Left ventricle myocardium inferior (tissue), 1 donor: ENCODE data around the gene SPINT1. TPM values are rescaled to one million over a fixed set of nuclear protein-coding genes. Genes with fewer than 3 reads are reported as not detected.

Source experiments
- DNase-seq: peaks from one replicate; pipeline ENCODE4 v3.0.0-alpha.2; 2020
- H3K27ac ChIP-seq: fragments of 200-600 bp; replicated peaks from 2 replicates; pipeline ENCODE4 v1.8.0; 2021
- H3K27me3 ChIP-seq: fragments of 200-600 bp; 2 replicates; pipeline ENCODE4 v1.8.0; 2021; ENCODE audit warnings: low read depth
- H3K36me3 ChIP-seq: fragments of 200-600 bp; 2 replicates; pipeline ENCODE4 v1.8.0; 2021
- H3K4me1 ChIP-seq: fragments of 200-600 bp; 2 replicates; pipeline ENCODE4 v1.8.0; 2021
- H3K4me3 ChIP-seq: fragments of 200-600 bp; 2 replicates; pipeline ENCODE4 v1.8.0; 2021; ENCODE audit warnings: mild to moderate bottlenecking, moderate library complexity
- H3K9me3 ChIP-seq: fragments of 200-600 bp; replicated peaks from 2 replicates; pipeline ENCODE4 v1.8.0; 2021
- intact Hi-C: fragments of 100-400 bp; cut with micrococcal nuclease; formaldehyde crosslinking; loops from one replicate; pipeline ENCODE4 v1.11.0; 2022
- total RNA-seq: library from RNA; stranded (reverse); fragmentation: NEBNext Ultra II Directional; extraction: Animal tissue kit (Norgen Biotek cat#: 25700); gene quantifications from one replicate; pipeline ENCODE4 v1.2.1, GENCODE V29; 2021
- TF ChIP-seq, protein P1 (sequence below): fragments of 200-600 bp; IDR thresholded peaks from 2 replicates; pipeline ENCODE4 v1.8.0; 2021; ENCODE audit warnings: antibody characterized with exemption, mild to moderate bottlenecking, borderline replicate concordance
- donor health status: DM: no; HTN: yes; CAD: no; lungs with severe emphysema.

Gene SPINT1
- total RNA-seq, 1 donor from 2014 or later: 0.55 TPM

DNA sequence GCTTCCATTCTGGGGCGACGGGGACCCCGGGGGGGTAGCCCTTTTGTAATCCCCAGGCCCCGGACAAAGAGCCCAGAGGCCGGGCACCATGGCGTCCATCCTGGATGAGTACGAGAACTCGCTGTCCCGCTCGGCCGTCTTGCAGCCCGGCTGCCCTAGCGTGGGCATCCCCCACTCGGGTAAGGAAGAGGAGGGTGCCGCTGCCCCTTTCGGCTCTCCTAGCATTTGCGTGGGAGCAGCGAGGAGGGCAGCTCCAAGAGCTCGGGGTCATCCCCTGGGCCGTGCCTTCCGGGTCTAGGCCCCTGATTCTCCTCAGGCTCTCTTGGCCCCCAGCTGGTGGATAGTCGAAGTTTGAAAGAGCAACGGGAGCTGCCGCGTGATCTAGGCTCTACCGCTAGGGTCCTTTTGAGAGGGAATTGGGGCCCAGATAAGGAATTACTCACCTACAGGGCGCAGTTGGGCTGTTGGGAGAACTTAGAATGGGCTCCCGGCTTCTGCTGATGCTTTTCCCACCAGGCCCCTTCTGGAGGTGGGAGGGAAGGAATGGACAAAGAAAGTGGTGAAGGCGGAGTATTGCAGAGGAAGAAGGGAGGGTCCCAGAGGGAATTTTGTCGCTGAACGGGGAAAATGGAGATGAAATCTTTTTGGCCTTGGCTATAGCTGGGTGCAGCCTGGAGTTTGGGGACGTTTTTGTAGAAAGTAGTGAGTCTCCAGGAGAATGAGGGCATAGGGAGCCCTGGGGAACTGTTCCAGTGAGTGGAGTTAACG lies 51.0 kb downstream of the SPINT1 start:
- Histone ChIP-seq H3K27me3 (no peaks in the 10 kb centered on the region), H3K27ac (peak overlapping the region; percentile 90), H3K9me3 (no peaks in the 10 kb centered on the region), H3K36me3 (peaks cover 39% of the 10 kb centered on the region), H3K4me3 (peak overlapping the region; percentile 83), H3K4me1 (peaks cover 32% of the 10 kb centered on the region)
- no peak for DNase-seq
- intact Hi-C loops: no loop called here
- TF ChIP-seq, protein P1, sequence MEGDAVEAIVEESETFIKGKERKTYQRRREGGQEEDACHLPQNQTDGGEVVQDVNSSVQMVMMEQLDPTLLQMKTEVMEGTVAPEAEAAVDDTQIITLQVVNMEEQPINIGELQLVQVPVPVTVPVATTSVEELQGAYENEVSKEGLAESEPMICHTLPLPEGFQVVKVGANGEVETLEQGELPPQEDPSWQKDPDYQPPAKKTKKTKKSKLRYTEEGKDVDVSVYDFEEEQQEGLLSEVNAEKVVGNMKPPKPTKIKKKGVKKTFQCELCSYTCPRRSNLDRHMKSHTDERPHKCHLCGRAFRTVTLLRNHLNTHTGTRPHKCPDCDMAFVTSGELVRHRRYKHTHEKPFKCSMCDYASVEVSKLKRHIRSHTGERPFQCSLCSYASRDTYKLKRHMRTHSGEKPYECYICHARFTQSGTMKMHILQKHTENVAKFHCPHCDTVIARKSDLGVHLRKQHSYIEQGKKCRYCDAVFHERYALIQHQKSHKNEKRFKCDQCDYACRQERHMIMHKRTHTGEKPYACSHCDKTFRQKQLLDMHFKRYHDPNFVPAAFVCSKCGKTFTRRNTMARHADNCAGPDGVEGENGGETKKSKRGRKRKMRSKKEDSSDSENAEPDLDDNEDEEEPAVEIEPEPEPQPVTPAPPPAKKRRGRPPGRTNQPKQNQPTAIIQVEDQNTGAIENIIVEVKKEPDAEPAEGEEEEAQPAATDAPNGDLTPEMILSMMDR: peak; percentile 52

DNA sequence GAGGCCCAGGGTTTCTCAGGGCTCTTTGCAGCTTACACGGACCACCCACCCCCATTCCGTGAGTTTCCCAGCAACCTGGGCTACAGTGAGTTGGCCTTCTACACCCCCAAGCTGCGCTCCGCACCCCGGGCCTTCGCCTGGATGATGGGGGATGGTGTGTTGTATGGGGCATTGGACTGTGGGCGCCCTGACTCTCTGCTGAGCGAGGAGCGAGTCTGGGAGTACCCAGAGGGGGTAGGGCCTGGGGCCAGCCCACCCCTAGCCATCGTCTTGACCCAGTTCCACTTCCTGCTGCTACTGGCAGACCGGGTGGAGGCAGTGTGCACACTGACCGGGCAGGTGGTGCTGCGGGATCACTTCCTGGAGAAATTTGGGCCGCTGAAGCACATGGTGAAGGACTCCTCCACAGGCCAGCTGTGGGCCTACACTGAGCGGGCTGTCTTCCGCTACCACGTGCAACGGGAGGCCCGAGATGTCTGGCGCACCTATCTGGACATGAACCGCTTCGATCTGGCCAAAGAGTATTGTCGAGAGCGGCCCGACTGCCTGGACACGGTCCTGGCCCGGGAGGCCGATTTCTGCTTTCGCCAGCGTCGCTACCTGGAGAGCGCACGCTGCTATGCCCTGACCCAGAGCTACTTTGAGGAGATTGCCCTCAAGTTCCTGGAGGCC lies 55.8 kb downstream of the SPINT1 start:
- intact Hi-C loops: no loop called here
- Histone ChIP-seq H3K36me3 (peaks cover 76% of the 10 kb centered on the region), H3K27me3 (no peaks in the 10 kb centered on the region), H3K4me1 (peaks cover 55% of the 10 kb centered on the region), H3K4me3 (no peak overlapping the region), H3K9me3 (no peaks in the 10 kb centered on the region), H3K27ac (no peak overlapping the region)
- TF ChIP-seq, protein P1: no peak
- no peak for DNase-seq

DNA sequence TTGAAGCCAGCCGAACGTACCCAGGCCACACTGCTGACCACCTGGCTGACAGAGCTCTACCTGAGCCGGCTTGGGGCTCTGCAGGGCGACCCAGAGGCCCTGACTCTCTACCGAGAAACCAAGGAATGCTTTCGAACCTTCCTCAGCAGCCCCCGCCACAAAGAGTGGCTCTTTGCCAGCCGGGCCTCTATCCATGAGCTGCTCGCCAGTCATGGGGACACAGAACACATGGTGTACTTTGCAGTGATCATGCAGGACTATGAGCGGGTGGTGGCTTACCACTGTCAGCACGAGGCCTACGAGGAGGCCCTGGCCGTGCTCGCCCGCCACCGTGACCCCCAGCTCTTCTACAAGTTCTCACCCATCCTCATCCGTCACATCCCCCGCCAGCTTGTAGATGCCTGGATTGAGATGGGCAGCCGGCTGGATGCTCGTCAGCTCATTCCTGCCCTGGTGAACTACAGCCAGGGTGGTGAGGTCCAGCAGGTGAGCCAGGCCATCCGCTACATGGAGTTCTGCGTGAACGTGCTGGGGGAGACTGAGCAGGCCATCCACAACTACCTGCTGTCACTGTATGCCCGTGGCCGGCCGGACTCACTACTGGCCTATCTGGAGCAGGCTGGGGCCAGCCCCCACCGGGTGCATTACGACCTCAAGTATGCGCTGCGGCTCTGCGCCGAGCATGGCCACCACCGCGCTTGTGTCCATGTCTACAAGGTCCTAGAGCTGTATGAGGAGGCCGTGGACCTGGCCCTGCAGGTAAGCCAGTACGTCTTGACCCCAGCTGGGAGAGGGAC lies 56.6 kb downstream of the SPINT1 start:
- Histone ChIP-seq H3K9me3 (no peaks in the 10 kb centered on the region), H3K36me3 (peaks cover 76% of the 10 kb centered on the region), H3K27me3 (no peaks in the 10 kb centered on the region), H3K27ac (no peak overlapping the region), H3K4me1 (peaks cover 55% of the 10 kb centered on the region), H3K4me3 (no peak overlapping the region)
- DNase-seq: no peak
- TF ChIP-seq, protein P1: no peak
- intact Hi-C loops: no loop called here

DNA sequence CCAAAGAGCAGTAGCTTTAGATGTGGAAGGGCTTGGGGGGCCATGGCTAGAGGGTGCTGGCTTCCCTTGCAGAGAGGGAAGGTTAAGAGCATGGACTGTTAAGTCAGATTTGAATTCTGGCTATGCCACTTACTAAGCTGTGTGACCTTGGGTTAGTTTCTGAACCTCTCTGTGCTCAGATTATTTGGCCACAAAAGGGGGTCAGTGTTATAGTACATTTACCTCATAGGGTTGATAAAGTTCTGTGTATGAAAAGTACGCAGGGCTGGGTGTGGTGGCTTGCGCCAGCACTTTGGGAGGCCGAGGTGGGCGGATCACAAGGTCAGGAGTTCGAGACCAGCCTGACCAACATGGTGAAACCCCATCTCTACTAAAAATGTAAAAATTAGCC lies 57.2 kb downstream of the SPINT1 start:
- H3K27ac ChIP-seq: no peak overlapping the region
- H3K4me3 ChIP-seq: no peak overlapping the region
- H3K4me1 ChIP-seq: peaks cover 55% of the 10 kb centered on the region
- TF ChIP-seq, protein P1: no peak
- intact Hi-C loops: no loop called here
- H3K9me3 ChIP-seq: no peaks in the 10 kb centered on the region
- no peaks in the 10 kb centered on the region for H3K27me3 ChIP-seq
- H3K36me3 ChIP-seq: peaks cover 71% of the 10 kb centered on the region
- no peak for DNase-seq
